ENCODE results near the gene IL12RB2. TPM values are rescaled to one million over a fixed set of nuclear protein-coding genes. Genes with fewer than 3 reads are reported as not detected.

The IL12RB2 gene
- total RNA-seq, 1 experiment from 2014 or later: 0.22 TPM

DNA sequence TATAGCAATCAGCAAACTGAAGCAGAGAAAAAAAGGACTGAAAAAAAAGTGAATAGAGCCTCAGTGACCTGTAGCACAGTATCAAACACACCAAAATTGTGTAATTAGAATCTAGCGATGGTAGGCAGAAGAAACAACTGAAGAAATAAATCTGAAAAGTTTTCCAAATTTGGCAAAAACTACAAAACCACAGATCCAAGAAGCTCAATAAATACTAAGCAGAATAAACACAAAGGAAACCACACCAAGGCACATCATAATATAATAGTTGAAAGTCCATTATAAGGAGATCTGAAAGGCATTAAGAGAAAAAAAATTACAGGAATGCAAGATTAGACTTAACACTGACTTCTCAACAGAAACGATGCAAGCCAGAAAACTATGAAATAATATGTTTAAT, 7.1 kb upstream of the IL12RB2 start:
- no peak overlapping the region for H3K9ac ChIP-seq (ENCODE audit: low read length)
- no peaks in the 10 kb centered on the region for H3K79me2 ChIP-seq (ENCODE audit: insufficient read depth, low read length)
- H4K20me1 ChIP-seq (ENCODE audit: insufficient read depth): no peaks in the 10 kb centered on the region
- no peaks in the 10 kb centered on the region for H3K9me3 ChIP-seq (ENCODE audit: control insufficient read depth in 1 of 2, insufficient read depth in 1 of 2, low read depth in 1 of 2, low read length in 2 of 2)
- H3K4me3 ChIP-seq (replicated peaks in 1 of 2; ENCODE audit: low read depth in 1 of 2, low read length in 2 of 2): no peak overlapping the region
- ChIA-PET POLR2A (no interaction called here), CTCF (no interaction called here), RAD21 (ENCODE audit: low non-redundant PET in 1 of 2, low total read pairs in 2 of 2, uncharacterized antibody in 2 of 2, unreplicated experiment in 2 of 2) (no interaction called here)
- no peaks in the 10 kb centered on the region for H3K9me2 ChIP-seq (ENCODE audit: insufficient read depth)
- intact Hi-C loops (cut with micrococcal nuclease): no loop called here
- H3K36me3 ChIP-seq (ENCODE audit: control insufficient read depth in 1 of 2, insufficient read depth in 2 of 2, low read length in 2 of 2): no peaks in the 10 kb centered on the region
- ATAC-seq (no peak), DNase-seq (ENCODE audit: low read depth, low spot score) (no peak)
- TF ChIP-seq, protein P1, sequence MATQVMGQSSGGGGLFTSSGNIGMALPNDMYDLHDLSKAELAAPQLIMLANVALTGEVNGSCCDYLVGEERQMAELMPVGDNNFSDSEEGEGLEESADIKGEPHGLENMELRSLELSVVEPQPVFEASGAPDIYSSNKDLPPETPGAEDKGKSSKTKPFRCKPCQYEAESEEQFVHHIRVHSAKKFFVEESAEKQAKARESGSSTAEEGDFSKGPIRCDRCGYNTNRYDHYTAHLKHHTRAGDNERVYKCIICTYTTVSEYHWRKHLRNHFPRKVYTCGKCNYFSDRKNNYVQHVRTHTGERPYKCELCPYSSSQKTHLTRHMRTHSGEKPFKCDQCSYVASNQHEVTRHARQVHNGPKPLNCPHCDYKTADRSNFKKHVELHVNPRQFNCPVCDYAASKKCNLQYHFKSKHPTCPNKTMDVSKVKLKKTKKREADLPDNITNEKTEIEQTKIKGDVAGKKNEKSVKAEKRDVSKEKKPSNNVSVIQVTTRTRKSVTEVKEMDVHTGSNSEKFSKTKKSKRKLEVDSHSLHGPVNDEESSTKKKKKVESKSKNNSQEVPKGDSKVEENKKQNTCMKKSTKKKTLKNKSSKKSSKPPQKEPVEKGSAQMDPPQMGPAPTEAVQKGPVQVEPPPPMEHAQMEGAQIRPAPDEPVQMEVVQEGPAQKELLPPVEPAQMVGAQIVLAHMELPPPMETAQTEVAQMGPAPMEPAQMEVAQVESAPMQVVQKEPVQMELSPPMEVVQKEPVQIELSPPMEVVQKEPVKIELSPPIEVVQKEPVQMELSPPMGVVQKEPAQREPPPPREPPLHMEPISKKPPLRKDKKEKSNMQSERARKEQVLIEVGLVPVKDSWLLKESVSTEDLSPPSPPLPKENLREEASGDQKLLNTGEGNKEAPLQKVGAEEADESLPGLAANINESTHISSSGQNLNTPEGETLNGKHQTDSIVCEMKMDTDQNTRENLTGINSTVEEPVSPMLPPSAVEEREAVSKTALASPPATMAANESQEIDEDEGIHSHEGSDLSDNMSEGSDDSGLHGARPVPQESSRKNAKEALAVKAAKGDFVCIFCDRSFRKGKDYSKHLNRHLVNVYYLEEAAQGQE (IDR thresholded peaks at IDR 0.05; ENCODE audit: low read depth): no peak
- TF ChIP-seq CEBPB (IDR thresholded peaks at IDR 0.05; ENCODE audit: low read depth): no peak
- no peak for TF ChIP-seq SRF (IDR thresholded peaks at IDR 0.05; ENCODE audit: low read depth)
- no peak for TF ChIP-seq SIN3A (IDR thresholded peaks at IDR 0.05; ENCODE audit: low read depth)
- TF ChIP-seq EZH2 (IDR thresholded peaks at IDR 0.05): no peak
- no peak for TF ChIP-seq TCF7L2 (IDR thresholded peaks at IDR 0.05; ENCODE audit: borderline replicate concordance, extremely low read depth, insufficient read depth, insufficient read length)
- no peak for TF ChIP-seq ATF3 (IDR thresholded peaks at IDR 0.05)
- H2AFZ ChIP-seq (ENCODE audit: low read depth, low read length, poor library complexity, severe bottlenecking): no peak overlapping the region
- H3K27me3 ChIP-seq (ENCODE audit: insufficient read depth, low read length): no peaks in the 10 kb centered on the region
- no peak overlapping the region for H3K27ac ChIP-seq (ENCODE audit: low read depth, low read length)
- H3K4me2 ChIP-seq (ENCODE audit: low read length): no peak overlapping the region
- BruUV-seq (replicated peaks): no TSS peak
- H3K4me1 ChIP-seq (ENCODE audit: control insufficient read depth in 1 of 2, insufficient read depth in 2 of 2, low read length in 2 of 2): no peaks in the 10 kb centered on the region

GRCh38 chr1:67304023-67304422, 3.6 kb upstream of the IL12RB2 start:
- no peak for ATAC-seq
- CTCF ChIA-PET: no interaction called here
- TF ChIP-seq YY1 (IDR thresholded peaks at IDR 0.05; ENCODE audit: extremely low read depth, insufficient replicate concordance, low read depth, low read length) (no peak), ELF1 (IDR thresholded peaks at IDR 0.05; ENCODE audit: borderline replicate concordance, low read depth) (no peak), EGR1 (IDR thresholded peaks at IDR 0.05; ENCODE audit: low read depth) (no peak), ZFX (IDR thresholded peaks at IDR 0.05) (no peak)
- TF ChIP-seq, protein P2, sequence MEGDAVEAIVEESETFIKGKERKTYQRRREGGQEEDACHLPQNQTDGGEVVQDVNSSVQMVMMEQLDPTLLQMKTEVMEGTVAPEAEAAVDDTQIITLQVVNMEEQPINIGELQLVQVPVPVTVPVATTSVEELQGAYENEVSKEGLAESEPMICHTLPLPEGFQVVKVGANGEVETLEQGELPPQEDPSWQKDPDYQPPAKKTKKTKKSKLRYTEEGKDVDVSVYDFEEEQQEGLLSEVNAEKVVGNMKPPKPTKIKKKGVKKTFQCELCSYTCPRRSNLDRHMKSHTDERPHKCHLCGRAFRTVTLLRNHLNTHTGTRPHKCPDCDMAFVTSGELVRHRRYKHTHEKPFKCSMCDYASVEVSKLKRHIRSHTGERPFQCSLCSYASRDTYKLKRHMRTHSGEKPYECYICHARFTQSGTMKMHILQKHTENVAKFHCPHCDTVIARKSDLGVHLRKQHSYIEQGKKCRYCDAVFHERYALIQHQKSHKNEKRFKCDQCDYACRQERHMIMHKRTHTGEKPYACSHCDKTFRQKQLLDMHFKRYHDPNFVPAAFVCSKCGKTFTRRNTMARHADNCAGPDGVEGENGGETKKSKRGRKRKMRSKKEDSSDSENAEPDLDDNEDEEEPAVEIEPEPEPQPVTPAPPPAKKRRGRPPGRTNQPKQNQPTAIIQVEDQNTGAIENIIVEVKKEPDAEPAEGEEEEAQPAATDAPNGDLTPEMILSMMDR (IDR thresholded peaks at IDR 0.05 in 2 of 3, conservative IDR thresholded peaks at IDR 0.05 in 1 of 3; ENCODE audit: borderline replicate concordance in 1 of 3, insufficient read depth in 1 of 3, low read depth in 2 of 3, low read length in 2 of 3): no peak
- TF ChIP-seq, protein P3, sequence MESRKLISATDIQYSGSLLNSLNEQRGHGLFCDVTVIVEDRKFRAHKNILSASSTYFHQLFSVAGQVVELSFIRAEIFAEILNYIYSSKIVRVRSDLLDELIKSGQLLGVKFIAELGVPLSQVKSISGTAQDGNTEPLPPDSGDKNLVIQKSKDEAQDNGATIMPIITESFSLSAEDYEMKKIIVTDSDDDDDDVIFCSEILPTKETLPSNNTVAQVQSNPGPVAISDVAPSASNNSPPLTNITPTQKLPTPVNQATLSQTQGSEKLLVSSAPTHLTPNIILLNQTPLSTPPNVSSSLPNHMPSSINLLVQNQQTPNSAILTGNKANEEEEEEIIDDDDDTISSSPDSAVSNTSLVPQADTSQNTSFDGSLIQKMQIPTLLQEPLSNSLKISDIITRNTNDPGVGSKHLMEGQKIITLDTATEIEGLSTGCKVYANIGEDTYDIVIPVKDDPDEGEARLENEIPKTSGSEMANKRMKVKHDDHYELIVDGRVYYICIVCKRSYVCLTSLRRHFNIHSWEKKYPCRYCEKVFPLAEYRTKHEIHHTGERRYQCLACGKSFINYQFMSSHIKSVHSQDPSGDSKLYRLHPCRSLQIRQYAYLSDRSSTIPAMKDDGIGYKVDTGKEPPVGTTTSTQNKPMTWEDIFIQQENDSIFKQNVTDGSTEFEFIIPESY (IDR thresholded peaks at IDR 0.05; ENCODE audit: extremely low read depth, insufficient replicate concordance, low read length): no peak

More at GRCh38 chr1:67304023-67304422, 3.6 kb upstream of the IL12RB2 start:
- Histone ChIP-seq H3K79me2 (ENCODE audit: insufficient read depth, low read length) (no peaks in the 10 kb centered on the region), H3K36me3 (ENCODE audit: control insufficient read depth in 1 of 2, insufficient read depth in 2 of 2, low read length in 2 of 2) (no peaks in the 10 kb centered on the region), H3K9me3 (ENCODE audit: control insufficient read depth in 1 of 2, insufficient read depth in 1 of 2, low read depth in 1 of 2, low read length in 2 of 2) (no peaks in the 10 kb centered on the region), H3K27me3 (ENCODE audit: insufficient read depth, low read length) (no peaks in the 10 kb centered on the region), H2AFZ (ENCODE audit: low read depth, low read length, poor library complexity, severe bottlenecking) (no peak overlapping the region), H3K4me1 (ENCODE audit: control insufficient read depth in 1 of 2, insufficient read depth in 2 of 2, low read length in 2 of 2) (no peaks in the 10 kb centered on the region), H3K27ac (ENCODE audit: low read depth, low read length) (no peak overlapping the region), H4K20me1 (ENCODE audit: insufficient read depth) (no peaks in the 10 kb centered on the region), H3K4me3 (replicated peaks in 1 of 2; ENCODE audit: low read depth in 1 of 2, low read length in 2 of 2) (no peak overlapping the region), H3K9ac (ENCODE audit: low read length) (no peak overlapping the region), H3K9me2 (ENCODE audit: insufficient read depth) (no peaks in the 10 kb centered on the region), H3K4me2 (ENCODE audit: low read length) (no peak overlapping the region)
- ChIA-PET POLR2A (no interaction called here), RAD21 (ENCODE audit: low non-redundant PET in 1 of 2, low total read pairs in 2 of 2, uncharacterized antibody in 2 of 2, unreplicated experiment in 2 of 2) (no interaction called here)
- intact Hi-C loops (cut with micrococcal nuclease): no loop called here
- BruUV-seq (replicated peaks): no TSS peak
- no peak for DNase-seq (ENCODE audit: low read depth, low spot score)
